ENCODE results near the gene MICU1. TPM values are rescaled to one million over a fixed set of nuclear protein-coding genes. Genes with fewer than 3 reads are reported as not detected.
"Not testable (repeated sequence)": the region's sequence is repeated elsewhere in the genome, so short reads cannot be mapped to it uniquely, and the experiment has no call there.

The MICU1 gene
- total RNA-seq, 2 donors from 2014 or later: 44.3 to 51.8 TPM

DNA sequence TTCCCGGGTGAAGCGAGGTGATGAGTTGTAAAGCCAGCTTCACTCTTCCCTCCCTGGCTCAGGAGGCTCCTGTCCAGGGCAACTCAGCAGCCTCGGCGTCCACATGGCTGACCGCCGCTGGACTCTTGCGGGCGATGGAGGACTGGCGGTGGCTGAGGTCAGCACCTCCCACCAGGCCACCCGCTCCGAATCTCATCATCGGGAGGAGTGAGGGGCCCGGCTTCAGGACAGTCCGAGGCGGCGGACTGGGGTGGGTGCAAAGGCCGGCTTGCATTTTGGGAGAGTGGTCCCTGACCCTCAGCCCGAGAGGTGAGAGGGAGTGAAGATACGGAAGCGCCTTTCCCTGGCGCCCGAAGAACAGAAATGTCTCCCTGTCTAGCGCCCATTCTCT is 271.9 kb downstream of the MICU1 start:
- H3K9ac ChIP-seq (ENCODE audit: low read depth in 2 of 2, low read length in 2 of 2): peak overlapping the region; percentile 89 to 98
- peaks cover 3% of the 10 kb centered on the region for H3K4me1 ChIP-seq
- no peak for DNase-seq
- H3K27ac ChIP-seq: peak overlapping the region; percentile 89
- no peaks in the 10 kb centered on the region for H3K36me3 ChIP-seq
- no peaks in the 10 kb centered on the region for H3K9me3 ChIP-seq
- intact Hi-C loops (cut with DNase I): no loop called here
- H3K4me3 ChIP-seq: peak overlapping the region; percentile 71
- TF ChIP-seq, protein P1, sequence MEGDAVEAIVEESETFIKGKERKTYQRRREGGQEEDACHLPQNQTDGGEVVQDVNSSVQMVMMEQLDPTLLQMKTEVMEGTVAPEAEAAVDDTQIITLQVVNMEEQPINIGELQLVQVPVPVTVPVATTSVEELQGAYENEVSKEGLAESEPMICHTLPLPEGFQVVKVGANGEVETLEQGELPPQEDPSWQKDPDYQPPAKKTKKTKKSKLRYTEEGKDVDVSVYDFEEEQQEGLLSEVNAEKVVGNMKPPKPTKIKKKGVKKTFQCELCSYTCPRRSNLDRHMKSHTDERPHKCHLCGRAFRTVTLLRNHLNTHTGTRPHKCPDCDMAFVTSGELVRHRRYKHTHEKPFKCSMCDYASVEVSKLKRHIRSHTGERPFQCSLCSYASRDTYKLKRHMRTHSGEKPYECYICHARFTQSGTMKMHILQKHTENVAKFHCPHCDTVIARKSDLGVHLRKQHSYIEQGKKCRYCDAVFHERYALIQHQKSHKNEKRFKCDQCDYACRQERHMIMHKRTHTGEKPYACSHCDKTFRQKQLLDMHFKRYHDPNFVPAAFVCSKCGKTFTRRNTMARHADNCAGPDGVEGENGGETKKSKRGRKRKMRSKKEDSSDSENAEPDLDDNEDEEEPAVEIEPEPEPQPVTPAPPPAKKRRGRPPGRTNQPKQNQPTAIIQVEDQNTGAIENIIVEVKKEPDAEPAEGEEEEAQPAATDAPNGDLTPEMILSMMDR (IDR thresholded peaks at IDR 0.05): no peak
- no peaks in the 10 kb centered on the region for H3K27me3 ChIP-seq

DNA sequence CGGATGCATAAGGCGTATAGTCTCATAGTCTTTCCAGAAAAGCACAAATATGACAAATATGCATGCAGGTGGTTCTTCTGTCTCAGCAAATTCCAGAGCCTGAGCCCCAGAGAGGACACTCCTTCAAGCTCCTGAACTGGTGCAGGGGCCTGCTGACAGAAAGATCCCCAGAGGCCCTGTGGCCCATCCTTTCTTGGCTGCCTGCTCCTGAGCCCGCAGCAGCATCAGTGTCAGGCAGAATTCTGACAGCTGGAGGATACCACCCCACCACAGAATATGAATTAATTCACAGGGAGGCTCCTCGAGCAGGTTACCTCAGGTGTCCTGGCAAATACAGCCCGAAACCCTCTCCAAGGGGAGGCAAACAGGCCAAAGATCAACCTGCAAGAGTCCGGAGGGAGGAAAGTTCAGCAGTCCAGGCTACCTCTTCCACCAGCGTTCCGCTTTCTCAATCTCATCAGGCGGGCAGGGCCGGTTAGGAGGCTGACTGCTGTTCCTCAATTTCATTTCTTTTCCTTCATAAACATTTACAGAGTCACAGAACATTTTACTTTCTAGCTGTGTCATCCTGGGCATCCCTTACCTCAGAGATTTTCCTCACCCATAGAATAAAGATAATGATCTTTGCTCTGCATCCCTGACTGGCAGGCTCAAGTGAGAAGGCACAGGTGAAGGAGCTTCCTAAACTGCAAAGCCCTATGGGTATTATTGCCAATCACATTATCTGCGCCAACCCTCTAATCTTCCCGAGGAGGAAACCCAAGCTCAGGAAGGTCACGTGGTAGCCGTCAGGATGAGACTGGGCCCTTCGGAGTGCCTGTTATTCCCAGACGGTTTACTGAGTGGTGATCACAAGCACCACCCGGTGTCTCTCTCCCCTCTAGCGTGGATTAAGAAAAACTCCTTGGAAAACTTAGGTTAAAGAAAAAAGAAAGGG is 272.6 kb downstream of the MICU1 start:
- Histone ChIP-seq H3K4me1 (peaks cover 3% of the 10 kb centered on the region), H3K27me3 (no peaks in the 10 kb centered on the region), H3K27ac (peak overlapping the region; percentile 89), H3K9me3 (no peaks in the 10 kb centered on the region), H3K4me3 (peak overlapping the region; percentile 71), H3K36me3 (no peaks in the 10 kb centered on the region), H3K9ac (ENCODE audit: low read depth in 2 of 2, low read length in 2 of 2) (peak overlapping the region; percentile 89 to 98)
- intact Hi-C loops (cut with DNase I): no loop called here
- no peak for DNase-seq
- TF ChIP-seq, protein P1 (IDR thresholded peaks at IDR 0.05): no peak

DNA sequence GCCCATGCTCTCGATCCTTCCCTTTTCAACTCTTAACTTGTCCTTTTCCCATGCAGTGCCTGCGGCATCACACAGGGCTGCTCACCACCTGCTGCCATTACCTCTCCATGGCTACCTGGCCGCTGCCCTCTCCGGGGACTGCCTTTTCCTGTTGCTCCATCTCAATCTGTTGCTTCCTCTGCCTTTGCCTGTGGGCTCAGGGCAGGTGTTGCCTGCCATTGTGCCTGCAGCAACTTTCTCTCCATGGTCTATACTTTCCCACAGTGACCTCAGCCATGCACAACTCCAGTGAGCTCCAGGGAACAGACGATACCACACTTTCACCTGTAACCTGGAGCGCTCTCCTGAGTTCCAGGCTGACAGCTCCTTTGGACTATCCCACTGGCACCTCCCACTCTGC is 274.4 kb downstream of the MICU1 start:
- Histone ChIP-seq H3K4me3 (no peak overlapping the region), H3K4me1 (peaks cover 3% of the 10 kb centered on the region), H3K27ac (no peak overlapping the region), H3K27me3 (no peaks in the 10 kb centered on the region), H3K9me3 (no peaks in the 10 kb centered on the region), H3K9ac (ENCODE audit: low read depth in 2 of 2, low read length in 2 of 2) (no peak overlapping the region), H3K36me3 (no peaks in the 10 kb centered on the region)
- DNase-seq: no peak
- intact Hi-C loops (cut with DNase I): no loop called here
- TF ChIP-seq, protein P1 (IDR thresholded peaks at IDR 0.05): no peak

DNA sequence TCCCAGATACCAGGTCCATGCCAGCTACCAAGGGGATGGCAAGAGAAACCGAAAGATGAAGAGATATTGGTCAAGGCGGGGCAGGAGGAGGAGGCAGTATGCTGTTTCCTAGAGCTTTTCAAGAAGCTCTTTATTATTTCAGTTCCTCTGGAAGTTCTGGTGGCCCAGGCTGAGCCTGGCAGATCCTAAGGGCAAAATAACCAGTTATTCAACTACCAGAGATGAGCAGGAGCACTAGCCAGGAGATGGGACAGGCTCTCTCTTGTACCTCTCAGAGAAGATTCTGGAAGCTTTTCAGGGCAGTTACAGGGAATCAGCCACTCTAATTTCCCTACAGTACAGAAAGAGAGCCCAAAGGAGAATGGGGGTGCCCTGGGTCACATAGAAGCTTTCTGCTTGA is 276.4 kb downstream of the MICU1 start:
- no peaks in the 10 kb centered on the region for H3K27me3 ChIP-seq
- no peak for DNase-seq
- H3K27ac ChIP-seq: no peak overlapping the region
- H3K36me3 ChIP-seq: no peaks in the 10 kb centered on the region
- H3K4me3 ChIP-seq: no peak overlapping the region
- TF ChIP-seq, protein P1 (IDR thresholded peaks at IDR 0.05): no peak
- H3K9ac ChIP-seq (ENCODE audit: low read depth in 2 of 2, low read length in 2 of 2): no peak overlapping the region
- peaks cover 3% of the 10 kb centered on the region for H3K4me1 ChIP-seq
- H3K9me3 ChIP-seq: no peaks in the 10 kb centered on the region
- intact Hi-C loops (cut with DNase I): no loop called here

DNA sequence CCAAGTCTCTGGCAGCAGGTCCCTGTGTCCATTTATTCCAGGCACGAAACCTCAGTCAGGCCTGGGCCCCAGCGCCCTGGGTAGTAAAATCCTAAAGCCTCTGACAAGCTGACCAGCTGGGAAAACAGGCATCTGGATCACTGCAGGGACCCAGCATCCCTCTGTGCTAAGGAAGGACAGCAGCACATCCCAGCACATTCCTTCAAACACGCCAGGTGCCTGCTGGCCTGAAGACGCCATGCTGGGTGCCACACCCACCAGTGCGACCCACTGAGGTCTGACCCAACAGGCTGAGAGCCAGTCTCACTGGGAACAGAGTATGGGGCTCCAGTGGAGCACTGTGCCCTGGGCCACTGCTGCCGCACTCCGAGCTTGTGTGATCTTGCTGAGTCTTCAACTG is 277.6 kb downstream of the MICU1 start:
- H3K27me3 ChIP-seq: no peaks in the 10 kb centered on the region
- H3K4me3 ChIP-seq: no peak overlapping the region
- intact Hi-C loops (cut with DNase I): no loop called here
- H3K36me3 ChIP-seq: no peaks in the 10 kb centered on the region
- H3K9me3 ChIP-seq: no peaks in the 10 kb centered on the region
- no peak for DNase-seq
- TF ChIP-seq, protein P1 (IDR thresholded peaks at IDR 0.05): no peak
- peaks cover 3% of the 10 kb centered on the region for H3K4me1 ChIP-seq
- no peak overlapping the region for H3K27ac ChIP-seq
- H3K9ac ChIP-seq (ENCODE audit: low read depth in 2 of 2, low read length in 2 of 2): no peak overlapping the region

DNA sequence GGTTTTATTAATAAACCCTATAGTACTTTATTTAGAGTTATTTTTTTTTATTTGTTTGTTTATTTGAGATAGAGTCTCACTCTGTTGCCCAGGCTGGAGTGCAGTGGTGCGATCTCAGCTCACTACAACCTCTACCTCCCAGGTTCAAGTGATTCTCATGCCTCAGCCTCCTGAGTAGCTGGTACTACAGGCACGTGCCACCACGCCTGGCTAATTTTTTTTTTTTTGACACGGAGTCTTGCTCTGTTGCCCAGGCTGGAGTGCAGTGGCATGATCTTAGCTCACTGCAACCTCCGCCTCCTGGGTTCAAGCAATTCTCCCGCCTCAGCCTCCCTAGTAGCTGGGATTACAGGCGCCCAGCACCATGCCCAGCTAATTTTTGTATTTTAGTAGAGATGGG is 279.8 kb downstream of the MICU1 start:
- H3K4me1 ChIP-seq; H3K9me3 ChIP-seq; H3K27me3 ChIP-seq; intact Hi-C loops (cut with DNase I); H3K9ac ChIP-seq (ENCODE audit: low read depth in 2 of 2, low read length in 2 of 2); H3K4me3 ChIP-seq; H3K36me3 ChIP-seq; H3K27ac ChIP-seq; DNase-seq: not testable (repeated sequence)

Measured in colonic mucosa (tissue), 4 donors.